ENCODE measurements around the gene LRRC61. TPM values are rescaled to one million over a fixed set of nuclear protein-coding genes. Genes with fewer than 3 reads are reported as not detected.
A peak's percentile ranks its signal among the peaks of the same experiment; 100 is the strongest.

LRRC61 gene
- total RNA-seq, 2 donors from 2014 or later: 0.77 to 27.0 TPM

DNA sequence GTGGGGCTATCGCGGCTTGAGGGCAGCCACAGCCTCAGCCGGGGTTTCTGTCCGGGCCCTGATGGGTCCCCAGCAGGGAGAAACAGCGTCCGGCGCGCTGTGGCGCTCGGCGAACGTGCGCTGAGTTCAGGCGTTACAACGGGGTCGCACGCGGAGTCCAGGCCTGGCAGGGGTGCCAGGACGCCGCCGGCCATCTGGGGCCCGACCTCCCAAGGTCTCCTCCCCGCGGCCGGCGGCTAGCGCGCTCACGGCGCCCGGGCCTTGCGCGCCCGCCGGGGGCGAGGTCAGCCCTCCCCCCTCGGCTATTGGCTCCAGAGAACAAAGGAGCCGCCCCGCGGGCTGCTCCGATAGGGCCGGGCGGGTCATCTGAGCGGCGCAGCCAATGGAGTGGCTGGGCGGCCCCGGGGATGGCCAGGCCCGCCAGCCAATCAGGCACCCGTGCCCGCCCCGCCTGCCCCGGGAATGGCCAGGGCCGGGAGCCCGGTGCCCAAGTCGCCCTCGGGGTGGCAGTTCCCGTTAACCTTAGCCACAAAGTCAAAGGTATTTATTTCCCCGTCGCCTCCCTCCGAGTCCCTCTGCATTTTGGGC, 55.8 kb downstream of the LRRC61 start, which contains the start of gene ZNF775:
Gene ZNF775 (plus strand): TSS at position 478 of the 588 bp plus-strand sequence. CDS start 9,141 bp downstream, outside the sequence.
- TF ChIP-seq, protein P1, sequence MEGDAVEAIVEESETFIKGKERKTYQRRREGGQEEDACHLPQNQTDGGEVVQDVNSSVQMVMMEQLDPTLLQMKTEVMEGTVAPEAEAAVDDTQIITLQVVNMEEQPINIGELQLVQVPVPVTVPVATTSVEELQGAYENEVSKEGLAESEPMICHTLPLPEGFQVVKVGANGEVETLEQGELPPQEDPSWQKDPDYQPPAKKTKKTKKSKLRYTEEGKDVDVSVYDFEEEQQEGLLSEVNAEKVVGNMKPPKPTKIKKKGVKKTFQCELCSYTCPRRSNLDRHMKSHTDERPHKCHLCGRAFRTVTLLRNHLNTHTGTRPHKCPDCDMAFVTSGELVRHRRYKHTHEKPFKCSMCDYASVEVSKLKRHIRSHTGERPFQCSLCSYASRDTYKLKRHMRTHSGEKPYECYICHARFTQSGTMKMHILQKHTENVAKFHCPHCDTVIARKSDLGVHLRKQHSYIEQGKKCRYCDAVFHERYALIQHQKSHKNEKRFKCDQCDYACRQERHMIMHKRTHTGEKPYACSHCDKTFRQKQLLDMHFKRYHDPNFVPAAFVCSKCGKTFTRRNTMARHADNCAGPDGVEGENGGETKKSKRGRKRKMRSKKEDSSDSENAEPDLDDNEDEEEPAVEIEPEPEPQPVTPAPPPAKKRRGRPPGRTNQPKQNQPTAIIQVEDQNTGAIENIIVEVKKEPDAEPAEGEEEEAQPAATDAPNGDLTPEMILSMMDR (conservative IDR thresholded peaks at IDR 0.05): no peak
- peaks cover 9% of the 10 kb centered on the region for H3K36me3 Mint-ChIP-seq (ENCODE audit: low read depth)
- peaks cover 16% of the 10 kb centered on the region for H3K4me1 ChIP-seq (ENCODE audit: control insufficient read depth, insufficient read depth, low read length)

DNA sequence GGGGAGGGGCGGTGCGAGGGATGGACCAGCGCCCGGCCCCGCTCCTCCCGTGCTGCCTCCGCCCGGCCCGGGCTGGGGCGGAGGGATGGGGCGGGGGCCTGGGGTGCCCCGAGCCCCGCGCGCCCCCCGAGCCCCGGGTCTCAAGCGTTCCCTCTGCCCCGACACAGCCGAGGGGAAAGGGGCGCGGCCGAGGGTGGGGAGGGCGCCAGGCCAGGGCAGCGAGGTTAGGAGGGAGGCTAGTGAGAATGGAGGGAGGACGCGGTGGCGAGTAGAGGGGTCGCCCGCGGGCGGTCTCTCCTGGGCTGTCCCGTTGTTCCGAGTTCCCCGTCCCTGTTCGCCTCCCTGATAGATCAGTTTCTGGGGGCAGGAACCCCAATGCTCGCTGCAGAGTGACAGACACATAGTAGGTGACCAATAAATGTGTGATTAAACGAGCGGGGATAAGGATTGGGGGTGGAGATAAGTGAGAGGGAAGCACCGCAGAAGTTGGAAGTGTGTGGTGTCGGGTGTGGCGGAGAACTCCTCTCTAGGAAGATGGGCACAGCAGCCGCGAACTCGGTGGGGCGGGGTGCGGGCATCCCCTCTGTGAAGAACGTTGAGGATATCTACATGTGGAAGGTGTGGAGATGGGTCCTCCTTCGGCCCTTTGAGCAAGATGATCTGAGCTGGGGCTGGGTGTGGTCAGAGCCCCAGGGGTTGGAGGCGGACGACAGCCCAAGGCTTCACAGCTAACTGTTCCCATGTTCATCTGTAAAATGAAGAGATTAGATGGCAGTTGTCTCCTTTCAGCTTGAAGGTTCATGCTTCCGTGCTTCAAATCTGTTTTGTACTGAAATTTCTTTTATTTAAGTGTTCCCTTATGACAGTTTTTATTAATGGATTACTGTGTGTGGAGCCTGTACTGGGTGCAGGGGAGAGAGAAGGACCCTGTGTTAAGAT, 56.6 kb downstream of the LRRC61 start:
- Mint-ChIP-seq H3K27me3 (ENCODE audit: insufficient read depth) (no peaks in the 10 kb centered on the region), H3K36me3 (ENCODE audit: low read depth) (peaks cover 3% of the 10 kb centered on the region), H3K27ac (peak overlapping the region; percentile 89), H3K4me1 (peaks cover 61% of the 10 kb centered on the region), H3K9me3 (no peaks in the 10 kb centered on the region), H3K4me3 (peak overlapping the region; percentile 93)
- H3K4me1 ChIP-seq (ENCODE audit: control insufficient read depth, insufficient read depth, low read length): peaks cover 14% of the 10 kb centered on the region
- peak overlapping the region; percentile 92 for H3K4me3 ChIP-seq (ENCODE audit: low read length)
- H3K27ac ChIP-seq (ENCODE audit: low read depth, low read length): peak overlapping the region; percentile 96
- peak overlapping the region; percentile 49 for H3K9ac ChIP-seq (ENCODE audit: extremely low read depth, low read length, poor library complexity, severe bottlenecking)
- peak; percentile 81 for DNase-seq
- WGBS, 2 experiments (ENCODE audit: insufficient coverage in 1 of 2, insufficient read length in 1 of 2): 1 to 7% methylated on average over 6 to 52 of the region's 52 CpGs
- H3K9me3 ChIP-seq (ENCODE audit: control insufficient read depth, low read length): no peaks in the 10 kb centered on the region
- H3K27me3 ChIP-seq (ENCODE audit: control insufficient read depth, insufficient read depth, low read length, poor library complexity, severe bottlenecking): no peaks in the 10 kb centered on the region
- no peaks in the 10 kb centered on the region for H3K36me3 ChIP-seq (ENCODE audit: control insufficient read depth, insufficient read depth, low read length)
- TF ChIP-seq, protein P1 (conservative IDR thresholded peaks at IDR 0.05): no peak

More for the DNA sequence above, 55.8 kb downstream of the LRRC61 start, which contains the start of gene ZNF775:
- no peaks in the 10 kb centered on the region for H3K27me3 Mint-ChIP-seq (ENCODE audit: insufficient read depth)
- peak within 1 kb of the TSS; percentile 93 for H3K4me3 Mint-ChIP-seq
- H3K9me3 Mint-ChIP-seq: no peaks in the 10 kb centered on the region
- Histone ChIP-seq H3K27ac (ENCODE audit: low read depth, low read length) (peak within 1 kb of the TSS; percentile 99), H3K4me3 (ENCODE audit: low read length) (peak within 1 kb of the TSS; percentile 92), H3K36me3 (ENCODE audit: control insufficient read depth, insufficient read depth, low read length) (peaks cover 4% of the 10 kb centered on the region), H3K9ac (ENCODE audit: extremely low read depth, low read length, poor library complexity, severe bottlenecking) (peak within 1 kb of the TSS; percentile 89), H3K27me3 (ENCODE audit: control insufficient read depth, insufficient read depth, low read length, poor library complexity, severe bottlenecking) (no peaks in the 10 kb centered on the region), H3K9me3 (ENCODE audit: control insufficient read depth, low read length) (no peaks in the 10 kb centered on the region)
- 0% methylated on average over 7 to 60 of the region's 60 CpGs for WGBS, 2 experiments (ENCODE audit: insufficient coverage in 1 of 2, insufficient read length in 1 of 2)
- peaks cover 63% of the 10 kb centered on the region for H3K4me1 Mint-ChIP-seq
- H3K27ac Mint-ChIP-seq: peak within 1 kb of the TSS; percentile 91
- peak; percentile 98 for DNase-seq

DNA sequence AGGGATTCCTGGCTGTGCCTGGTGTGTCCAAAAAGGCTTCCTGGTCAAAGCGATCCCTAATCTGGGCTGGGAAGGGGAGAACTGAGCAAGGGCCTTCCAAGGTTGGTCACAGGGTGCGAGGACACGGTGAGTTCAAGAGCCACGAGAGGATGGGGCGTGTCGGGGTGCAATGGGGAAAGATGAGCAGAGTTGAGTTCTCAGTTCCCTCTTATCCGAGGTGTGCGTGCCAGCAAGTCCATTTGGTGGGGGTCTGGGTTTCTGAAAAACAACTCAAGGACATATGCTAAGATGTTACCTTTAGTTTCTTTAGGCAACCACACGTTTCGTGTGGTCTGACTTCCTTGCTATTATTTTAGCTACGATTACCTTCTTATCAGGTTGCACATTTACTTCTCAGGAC, 57.3 kb downstream of the LRRC61 start:
- H3K9me3 ChIP-seq (ENCODE audit: control insufficient read depth, low read length): no peaks in the 10 kb centered on the region
- peak overlapping the region; percentile 92 for H3K4me3 ChIP-seq (ENCODE audit: low read length)
- DNase-seq: no peak
- H3K4me1 Mint-ChIP-seq: peaks cover 65% of the 10 kb centered on the region
- no peaks in the 10 kb centered on the region for H3K27me3 Mint-ChIP-seq (ENCODE audit: insufficient read depth)
- peak overlapping the region; percentile 93 for H3K4me3 Mint-ChIP-seq
- H3K36me3 ChIP-seq (ENCODE audit: control insufficient read depth, insufficient read depth, low read length): no peaks in the 10 kb centered on the region
- peaks cover under 1% of the 10 kb centered on the region for H3K36me3 Mint-ChIP-seq (ENCODE audit: low read depth)
- peak overlapping the region; percentile 96 for H3K27ac ChIP-seq (ENCODE audit: low read depth, low read length)
- H3K9me3 Mint-ChIP-seq: no peaks in the 10 kb centered on the region
- WGBS, 2 experiments (ENCODE audit: insufficient coverage in 1 of 2, insufficient read length in 1 of 2): 76 to 80% methylated on average over 10 to 11 of the region's 11 CpGs
- peaks cover 14% of the 10 kb centered on the region for H3K4me1 ChIP-seq (ENCODE audit: control insufficient read depth, insufficient read depth, low read length)
- peak overlapping the region; percentile 49 for H3K9ac ChIP-seq (ENCODE audit: extremely low read depth, low read length, poor library complexity, severe bottlenecking)
- TF ChIP-seq, protein P1 (conservative IDR thresholded peaks at IDR 0.05): no peak
- no peaks in the 10 kb centered on the region for H3K27me3 ChIP-seq (ENCODE audit: control insufficient read depth, insufficient read depth, low read length, poor library complexity, severe bottlenecking)
- H3K27ac Mint-ChIP-seq: peak overlapping the region; percentile 45

Measured in endodermal cell (in vitro differentiated cells).